GM19351 (cell line): Measurements from ENCODE around the gene UFL1.
A peak's percentile ranks its signal among the peaks of the same experiment; 100 is the strongest.
"Not testable (repeated sequence)": the region's sequence is repeated elsewhere in the genome, so short reads cannot be mapped to it uniquely, and the experiment has no call there.

Experiments used
- ATAC-seq: cut with Tn5 transposase; IDR thresholded peaks from one replicate; pipeline ENCODE4 v1.9.1; 2021; ENCODE audit warnings: mild to moderate bottlenecking, moderate library complexity; ENCODE audit not compliant: unreplicated experiment

Gene UFL1

DNA sequence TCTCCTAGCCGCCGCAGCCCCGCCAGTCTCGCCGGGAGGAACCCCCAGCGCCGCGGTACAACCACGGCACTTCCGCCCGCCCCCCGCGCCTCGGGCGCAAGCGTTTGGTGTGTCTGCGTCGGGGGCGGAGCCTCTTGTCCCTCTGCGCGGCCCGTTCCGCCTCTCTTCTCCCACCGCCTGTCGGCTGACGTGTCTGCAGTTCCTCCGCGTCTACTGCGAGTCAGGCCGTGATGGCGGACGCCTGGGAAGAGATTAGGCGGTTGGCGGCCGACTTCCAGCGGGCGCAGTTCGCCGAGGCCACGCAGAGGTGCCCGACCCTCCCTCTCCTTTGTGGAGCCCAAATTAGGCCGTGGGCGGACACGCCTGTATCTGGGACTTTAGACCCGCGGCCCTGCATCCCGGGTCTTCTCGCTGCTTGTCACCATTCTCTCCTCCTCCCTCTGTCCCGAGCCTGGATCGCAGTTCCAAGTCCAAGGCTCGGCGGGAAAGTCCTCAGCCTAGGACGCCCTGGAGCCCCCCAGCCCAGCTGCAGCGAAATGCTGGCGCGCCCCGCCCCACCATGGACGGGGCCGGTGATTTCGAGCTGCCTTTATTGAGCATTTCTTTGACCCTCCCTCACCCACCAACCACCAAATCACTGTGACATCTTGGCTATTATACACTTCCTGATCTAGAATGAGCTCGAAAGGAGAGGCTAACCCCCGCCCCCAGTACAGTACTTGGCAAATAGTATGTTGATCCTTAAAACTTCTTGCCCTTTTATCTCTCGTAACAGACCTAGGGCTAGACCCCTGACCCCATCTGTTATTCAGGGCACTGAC is at the start of gene UFL1:
TSS of gene UFL1 (plus strand) at position 163 of the 821 bp plus-strand sequence. CDS start at position 231, 68 bp downstream.
- peak; percentile 92 for ATAC-seq

DNA sequence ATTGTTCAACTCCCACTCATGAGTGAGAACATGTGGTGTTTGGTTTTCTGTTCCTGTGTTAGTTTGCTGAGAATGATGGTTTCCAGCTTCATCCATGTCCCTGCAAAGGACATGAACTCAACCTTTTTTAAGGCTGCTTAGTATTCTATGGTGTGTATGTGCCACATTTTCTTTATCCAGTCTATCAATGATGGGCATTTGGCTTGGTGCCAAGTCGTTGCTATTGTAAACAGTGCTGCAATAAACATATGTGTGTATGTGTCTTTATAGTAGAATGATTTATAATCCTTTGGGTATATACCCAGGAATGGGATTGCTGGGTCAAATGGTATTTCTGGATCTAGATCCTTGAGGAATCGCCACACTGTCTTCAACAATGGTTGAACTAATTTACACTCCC is 49.3 kb upstream of the UFL1 start:
- not testable (repeated sequence) for ATAC-seq

DNA sequence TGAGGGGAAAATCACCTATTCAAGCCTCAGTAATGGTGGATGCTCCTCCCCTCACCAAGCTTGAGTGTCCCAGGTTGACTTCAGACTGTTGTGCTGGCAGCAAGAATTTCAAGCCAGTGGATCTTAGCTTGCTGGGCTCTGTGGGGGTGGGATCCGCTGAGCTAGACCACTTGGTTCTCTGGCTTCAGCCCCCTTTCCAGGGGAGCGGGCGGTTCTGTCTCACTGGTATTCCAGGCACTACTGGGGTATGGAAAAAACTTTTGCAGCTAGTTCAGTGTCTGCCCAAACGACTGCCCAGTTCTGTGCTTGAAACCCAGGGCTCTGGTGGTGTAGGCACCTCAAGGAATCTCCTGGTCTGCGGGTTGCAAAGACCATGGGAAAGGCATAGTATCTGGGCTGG is 42.9 kb upstream of the UFL1 start:
- ATAC-seq, result no peak

DNA sequence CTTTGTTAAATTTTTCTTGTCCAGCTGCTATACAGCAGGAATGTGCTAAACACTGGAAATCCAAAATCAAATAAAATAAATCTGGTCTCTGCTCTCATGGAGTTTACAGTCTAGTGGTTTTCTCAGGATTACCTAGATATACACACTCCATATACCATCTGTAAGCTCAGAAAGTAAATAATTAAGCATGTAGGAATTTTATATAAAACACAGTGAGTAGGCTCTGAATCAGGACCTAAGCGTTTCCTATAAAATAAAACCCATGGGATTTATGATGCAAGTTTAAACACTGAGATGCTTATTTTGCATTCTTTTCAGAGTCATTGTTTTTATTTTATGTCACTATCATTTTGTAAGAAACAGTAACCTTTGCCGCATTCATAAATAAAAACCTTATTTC is 29.7 kb upstream of the UFL1 start:
- ATAC-seq, result no peak

DNA sequence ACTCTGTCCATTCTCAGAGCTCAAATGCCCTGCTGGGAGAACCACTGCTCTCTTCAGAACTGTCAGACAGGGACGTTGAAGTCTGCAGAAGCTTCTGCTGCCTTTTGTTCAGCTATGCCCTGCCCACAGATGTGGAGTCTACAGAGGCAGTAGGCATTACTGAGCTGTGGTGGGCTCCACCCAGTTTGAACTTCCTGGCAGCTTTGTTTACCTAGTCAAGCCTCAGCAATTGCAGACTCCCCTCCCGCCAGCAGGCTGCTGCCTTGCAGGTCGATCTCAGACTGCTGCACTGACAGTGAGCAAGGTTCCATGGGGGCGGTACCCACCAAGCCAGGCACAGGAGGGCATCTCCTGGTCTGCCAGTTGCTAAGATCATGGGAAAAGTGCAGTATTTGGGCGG is 21.8 kb upstream of the UFL1 start:
- no peak for ATAC-seq

DNA sequence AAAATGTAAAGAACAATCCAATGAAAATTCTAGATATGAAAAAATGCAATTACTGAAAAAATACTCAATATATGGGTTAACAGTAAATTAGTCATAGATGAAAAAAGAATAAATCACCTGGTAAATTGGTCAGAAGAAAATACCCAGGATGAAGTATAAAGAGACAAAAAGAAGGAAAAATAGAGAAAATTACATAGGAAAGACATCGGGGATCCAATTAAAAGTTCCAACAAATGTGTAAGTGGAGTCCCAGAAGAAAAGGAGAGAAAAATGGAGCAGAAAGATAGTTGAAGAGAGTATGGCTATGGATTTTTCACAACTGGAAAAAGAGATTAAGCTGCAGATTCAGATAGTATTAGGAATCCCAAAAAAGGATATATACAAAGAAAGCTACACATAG is 18.7 kb upstream of the UFL1 start:
- no peak for ATAC-seq

DNA sequence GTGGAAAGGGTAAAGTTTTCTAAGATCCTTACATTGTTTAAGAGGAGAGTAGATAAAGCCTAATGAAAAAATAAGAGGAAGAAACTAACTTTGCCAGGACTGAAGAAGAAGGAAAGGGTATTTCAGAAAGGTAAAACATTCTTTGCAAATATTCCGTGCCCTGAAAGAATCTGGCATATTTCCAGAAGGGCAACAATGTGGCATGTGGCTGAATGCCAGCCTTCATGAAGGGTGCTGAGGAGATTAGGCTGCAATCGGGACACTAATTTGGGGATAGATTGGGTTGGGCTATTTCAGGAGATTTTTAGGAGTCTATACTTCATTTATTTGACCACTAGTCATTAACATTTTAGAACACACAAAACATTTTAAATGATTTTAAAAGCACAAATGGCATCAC is 16.2 kb upstream of the UFL1 start:
- no peak for ATAC-seq

DNA sequence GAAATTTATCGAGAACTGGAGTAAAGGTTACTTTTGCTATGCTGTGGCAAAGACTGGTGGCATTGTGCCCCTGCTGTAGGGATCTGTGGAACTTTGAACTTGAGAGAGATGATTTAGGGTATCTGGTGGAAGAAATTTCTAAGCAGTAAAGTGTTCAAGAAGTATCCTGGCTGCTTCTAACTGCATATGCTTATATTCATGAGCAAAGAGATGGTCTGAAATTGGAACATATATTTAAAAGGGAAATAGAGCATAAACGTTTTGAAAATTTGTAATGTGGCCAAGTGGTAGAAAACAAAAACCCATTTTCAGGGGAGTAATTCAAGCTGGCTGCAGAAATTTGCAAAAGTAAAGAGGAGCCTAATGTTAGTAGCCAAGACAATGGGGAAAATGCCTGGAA is 12.3 kb upstream of the UFL1 start:
- ATAC-seq, result no peak

DNA sequence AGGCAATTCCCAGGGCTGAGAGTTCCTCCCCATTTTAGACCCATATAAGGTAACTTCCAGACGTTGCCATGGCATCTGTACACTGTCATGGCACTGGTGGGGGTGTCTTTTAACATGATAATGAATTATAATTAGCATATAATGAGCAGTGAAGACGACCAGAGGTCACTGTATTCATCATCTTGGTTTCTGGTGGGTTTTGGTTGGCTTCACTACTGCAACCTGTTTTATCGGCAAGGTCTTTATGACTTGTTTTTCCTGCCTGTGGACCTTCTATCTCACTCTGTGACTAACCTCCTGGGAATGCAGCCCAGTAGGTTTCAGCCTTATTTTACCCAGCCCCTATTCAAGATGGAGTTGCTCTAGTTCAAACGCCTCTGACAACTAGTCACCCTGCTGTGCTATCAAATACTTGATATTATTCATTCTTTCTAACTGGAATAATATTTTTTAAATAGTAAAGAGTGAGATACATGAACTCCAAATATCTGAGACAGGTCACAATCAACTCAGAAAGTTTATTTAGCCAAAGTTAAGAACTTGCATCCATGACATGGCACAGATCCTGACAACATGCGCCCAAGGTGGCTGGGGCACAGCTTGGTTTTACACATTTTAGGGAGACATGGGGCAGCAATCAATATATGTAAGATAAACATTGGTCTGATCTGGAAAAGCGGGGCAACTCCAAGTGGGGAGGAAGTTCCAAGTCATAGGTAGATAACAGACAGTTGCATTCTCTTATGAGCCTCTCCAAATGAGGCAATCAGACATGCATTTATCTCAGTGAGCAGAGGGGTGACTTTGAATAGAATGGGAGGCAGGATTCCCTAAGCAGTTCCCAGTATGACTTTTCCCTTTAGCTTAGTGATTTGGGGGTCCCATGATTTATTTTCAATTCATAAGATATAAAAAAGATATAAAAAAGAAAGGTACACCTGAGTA is 1.2 kb upstream of the UFL1 start:
- no peak for ATAC-seq

DNA sequence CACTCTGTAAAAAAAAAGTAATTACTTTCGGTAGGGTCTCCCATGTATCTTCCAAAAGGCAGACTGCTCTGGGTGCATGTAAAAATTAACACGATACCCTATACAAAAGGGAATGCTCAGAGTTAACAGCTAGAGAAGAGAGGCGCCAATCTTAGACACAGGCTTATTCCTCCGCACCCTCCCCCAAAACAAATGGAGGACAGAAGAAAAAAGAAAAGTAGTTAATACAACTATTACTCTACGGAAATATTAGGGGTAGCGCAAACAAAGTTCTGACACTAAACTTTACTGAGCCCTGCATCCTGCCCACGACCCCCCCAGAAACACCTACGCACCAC is 331 bp upstream of the UFL1 start:
- ATAC-seq, result peak; percentile 21

DNA sequence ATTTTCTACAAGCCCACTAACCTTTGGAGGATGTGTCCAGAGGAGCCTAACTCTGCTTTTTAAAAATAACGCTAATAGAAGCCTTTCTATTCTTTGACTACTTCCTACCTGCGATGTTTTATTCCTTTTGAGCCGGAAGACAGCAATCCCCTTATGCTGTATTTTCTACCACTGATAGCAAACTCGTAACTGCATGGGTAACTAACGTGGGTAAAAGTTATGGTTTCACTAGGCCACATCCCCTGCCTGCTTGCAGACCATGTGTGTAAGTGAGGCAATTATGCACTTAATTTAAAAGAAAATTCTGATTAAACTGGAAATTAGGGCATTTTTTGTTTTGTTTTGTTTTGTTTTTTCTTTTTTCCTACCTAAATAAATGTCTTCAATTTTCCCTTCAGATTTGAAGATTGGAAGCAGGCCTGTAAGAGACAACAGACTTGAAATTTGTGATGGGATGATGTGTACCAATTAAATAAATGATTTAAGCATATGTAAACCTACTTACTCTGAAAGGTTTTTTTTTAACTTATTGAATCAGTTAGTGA is 931 bp downstream of the UFL1 start:
- peak; percentile 24 for ATAC-seq

DNA sequence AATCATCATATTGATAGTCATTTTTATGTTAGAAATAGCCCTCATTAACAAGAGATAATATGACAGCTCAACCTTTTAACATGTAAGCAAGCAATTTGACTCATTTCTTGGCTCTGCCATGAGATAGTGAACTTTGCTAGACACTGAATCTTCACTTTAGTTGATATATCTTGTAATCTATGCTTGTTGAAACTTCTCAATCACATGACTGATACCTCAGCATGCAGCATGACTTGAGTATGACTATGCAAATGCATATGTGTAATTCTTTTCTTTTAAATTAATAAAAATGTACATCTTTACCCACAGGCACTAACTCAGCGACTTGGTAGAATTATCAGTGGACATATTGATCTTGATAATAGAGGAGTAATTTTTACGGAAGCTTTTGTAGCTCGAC is 6.6 kb downstream of the UFL1 start:
- no peak for ATAC-seq

DNA sequence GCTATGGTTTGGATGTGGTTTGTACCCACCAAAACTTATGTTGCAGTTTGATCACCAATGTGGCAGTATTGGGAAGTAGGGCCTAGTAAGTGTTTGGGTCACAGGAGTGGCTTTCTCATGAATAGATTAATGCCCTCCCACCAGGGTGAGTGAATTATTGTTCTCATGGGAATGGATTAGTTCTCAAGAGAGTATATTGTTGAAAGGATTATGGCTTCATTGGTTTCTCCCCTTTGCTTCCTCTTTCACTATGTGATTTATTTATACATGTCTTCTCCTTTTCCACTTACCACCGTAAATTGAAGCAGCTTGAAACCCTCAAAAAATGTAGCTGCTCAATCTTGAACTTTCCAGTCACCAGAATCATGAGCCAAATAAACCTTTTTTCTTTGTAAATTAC is 10.8 kb downstream of the UFL1 start:
- ATAC-seq, result no peak

DNA sequence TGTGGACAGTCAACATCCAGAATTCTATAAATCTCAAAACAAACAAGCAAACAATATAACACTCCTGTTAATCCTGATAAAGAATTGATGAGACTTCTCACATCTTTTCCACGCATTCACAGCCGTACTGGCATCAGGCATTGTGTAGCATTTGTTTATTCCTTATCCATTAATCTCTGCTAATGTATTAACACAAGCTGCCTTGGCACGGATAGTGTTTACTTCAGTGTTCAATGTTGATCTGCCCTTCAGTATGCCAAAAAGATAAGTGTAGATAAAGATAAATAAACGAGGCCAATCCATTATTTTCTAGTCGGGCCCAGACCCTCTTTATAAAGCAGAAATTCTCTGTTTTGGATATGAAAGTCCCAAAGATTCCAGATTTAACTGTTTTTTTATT is 16.1 kb downstream of the UFL1 start:
- no peak for ATAC-seq

DNA sequence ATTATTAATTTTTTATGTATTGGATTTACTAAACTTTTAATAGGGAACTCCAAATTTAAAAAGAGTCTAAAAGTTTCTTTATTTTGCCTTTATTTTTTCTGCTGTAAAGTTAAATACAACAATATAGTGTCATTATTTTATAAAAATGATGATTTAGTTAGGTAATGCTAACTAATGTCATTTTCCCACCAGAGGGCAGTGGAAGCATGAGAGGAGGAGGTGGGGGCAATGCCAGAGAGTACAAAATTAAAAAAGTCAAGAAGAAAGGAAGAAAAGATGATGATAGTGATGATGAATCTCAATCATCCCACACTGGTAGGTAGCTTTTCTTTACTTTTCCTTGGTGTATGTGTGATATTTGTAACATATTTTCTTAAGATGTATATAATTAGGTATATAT is 21.1 kb downstream of the UFL1 start:
- peak; percentile 66 for ATAC-seq

DNA sequence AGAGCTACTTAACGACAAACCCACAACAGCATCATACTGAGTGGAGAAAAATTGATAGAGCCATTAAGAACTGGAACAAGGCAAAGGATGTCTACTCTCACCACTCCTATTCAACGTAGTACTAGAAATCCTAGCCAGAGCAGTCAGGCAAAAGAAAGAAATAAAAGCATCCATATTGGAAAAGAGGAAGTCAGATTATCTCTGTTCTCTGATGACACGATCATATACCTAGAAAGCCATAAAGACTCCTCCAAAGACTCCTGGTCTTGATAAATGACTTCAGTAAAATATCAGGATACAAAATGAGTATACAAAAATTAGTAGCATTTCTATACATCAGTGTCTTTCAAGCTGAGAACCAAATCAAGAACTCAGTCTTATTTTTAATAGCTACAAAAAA is 24.3 kb downstream of the UFL1 start:
- ATAC-seq, result no peak

DNA sequence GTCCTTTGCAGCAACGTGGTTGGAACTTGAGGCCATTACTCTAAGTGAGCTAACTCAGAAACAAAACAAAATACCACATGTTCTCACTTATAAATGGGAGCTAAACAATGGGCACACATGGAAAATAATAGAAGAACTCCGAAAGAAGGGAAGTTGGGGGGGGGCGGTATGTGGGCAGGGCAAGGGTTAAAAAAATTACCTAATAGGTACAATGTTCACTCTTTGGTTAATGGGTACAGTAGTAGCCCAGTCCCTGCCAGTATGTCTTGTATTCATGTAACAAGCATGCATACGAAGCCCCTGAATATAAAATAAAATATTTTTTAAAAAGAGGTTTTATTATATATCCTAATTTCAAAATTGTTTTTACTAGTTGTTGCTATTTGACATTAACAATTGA is 26.0 kb downstream of the UFL1 start:
- no peak for ATAC-seq

DNA sequence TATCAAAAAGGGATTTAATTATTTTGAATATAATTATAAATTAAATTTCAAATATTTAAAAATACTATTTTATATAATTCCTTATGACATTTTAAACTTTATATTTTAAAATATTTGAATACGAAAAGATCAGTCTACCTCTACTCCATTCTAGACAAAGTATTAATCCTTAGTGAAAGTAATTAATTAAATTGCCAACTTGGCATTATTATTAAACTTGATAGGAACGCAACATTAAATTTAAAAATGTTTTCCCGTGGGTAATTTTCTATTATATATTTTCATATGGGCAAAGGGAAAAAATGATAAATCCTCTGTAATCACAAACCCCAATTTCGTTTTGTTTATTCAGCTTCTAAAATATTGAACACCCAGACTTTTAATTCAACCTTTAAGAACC is 33.0 kb downstream of the UFL1 start:
- ATAC-seq, result no peak

DNA sequence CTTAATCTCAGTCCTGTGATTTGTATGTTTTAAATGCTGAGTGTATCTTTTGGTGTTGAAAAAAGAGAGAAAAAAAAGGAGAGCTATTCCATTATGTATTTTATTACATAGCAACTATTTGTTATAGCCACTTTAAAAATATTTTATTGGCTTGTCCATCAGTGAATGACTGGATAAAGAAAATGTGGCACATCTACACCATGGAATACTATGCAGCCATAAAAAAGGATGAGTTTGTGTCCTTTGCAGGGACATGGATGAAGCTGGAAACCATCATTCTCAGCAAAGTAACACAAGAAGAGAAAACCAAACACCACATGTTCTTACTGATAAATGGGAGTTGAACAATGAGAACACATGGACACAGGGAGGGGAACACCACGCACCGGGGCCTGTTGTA is 38.1 kb downstream of the UFL1 start:
- not testable (repeated sequence) for ATAC-seq

DNA sequence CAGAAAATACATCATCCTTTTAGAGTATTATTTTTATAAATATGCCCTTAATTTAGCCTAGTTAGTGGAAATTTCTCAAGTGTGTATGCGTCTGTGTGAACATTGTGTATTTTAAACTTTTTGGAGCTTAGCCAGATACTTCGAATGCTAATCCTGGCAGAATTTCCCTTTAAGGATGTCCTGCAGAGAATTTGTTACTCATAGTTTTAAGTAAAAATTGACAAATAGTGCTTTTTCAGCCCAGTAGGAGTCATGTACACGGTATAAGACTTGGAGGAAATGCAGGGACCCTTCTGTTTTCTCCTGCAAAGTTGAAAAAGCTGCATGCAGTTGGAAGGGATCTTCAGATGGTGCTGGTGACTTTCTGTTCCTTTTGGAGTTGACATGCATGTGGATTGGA is 41.3 kb downstream of the UFL1 start, which contains the start of gene FHL5:
TSS of gene FHL5 (plus strand) at position 243 of the 400 bp plus-strand sequence. CDS start 40,486 bp downstream, outside the sequence.
- no peak for ATAC-seq

DNA sequence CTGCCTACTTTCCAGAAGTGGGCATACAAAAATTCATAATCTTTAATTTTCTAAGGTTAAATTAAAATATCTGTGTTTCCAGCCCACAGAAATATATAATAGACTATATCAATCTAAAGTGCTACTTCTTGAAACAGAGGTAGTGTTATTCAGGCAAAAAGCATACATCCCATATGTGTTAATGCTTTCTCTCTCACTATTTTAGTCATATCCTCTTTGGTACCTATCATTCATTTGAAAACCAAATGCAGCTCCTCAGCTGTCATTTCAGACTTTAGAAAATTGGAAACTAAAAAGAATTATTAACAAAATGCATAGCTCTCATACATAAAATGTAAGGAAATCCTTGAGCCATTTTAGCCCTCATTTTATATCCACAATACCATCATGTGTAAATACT is 42.2 kb downstream of the UFL1 start:
- no peak for ATAC-seq

DNA sequence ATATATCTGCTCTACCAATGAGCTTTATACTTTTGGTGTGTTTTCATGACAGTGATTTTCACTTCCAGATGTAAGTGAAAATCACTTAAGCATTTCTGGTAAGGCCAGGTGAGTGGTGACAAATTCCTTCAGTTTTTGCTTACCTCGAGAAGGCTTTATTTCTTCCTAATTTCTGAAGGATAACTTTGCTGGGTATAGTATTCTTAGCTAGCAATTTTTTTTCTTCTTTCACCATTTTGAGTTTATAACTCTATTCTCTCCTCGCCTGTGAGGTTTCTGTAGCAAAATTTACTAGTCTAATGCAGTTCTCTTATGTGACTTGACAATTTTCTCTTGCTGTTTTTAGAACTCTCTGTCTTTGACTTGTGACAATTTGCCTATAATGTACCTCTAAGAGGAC is 48.4 kb downstream of the UFL1 start:
- ATAC-seq, result no peak
